GM23338 (cell line): ENCODE results near the gene MXRA8. TPM values are rescaled to one million over a fixed set of nuclear protein-coding genes. Genes with fewer than 3 reads are reported as not detected.

Source experiments
- CREB1 ChIP-seq: fragments of 250-450 bp; sonication (Bioruptor Pico); IDR thresholded peaks from 2 replicates; pipeline ENCODE4 v1.5.0; 2020; ENCODE audit warnings: low read depth, mild to moderate bottlenecking, moderate library complexity
- CTCF ChIP-seq, 2 experiments: fragments of 200-600 bp in 1 of 2; sonication (generic) in 1 of 2; conservative IDR thresholded peaks; 2 replicates each; pipeline versions ENCODE4 v1.5.1 to v1.6.1; 2016 to 2017; ENCODE audit warnings: antibody characterized with exemption in 2 of 2, low read depth in 2 of 2, mild to moderate bottlenecking in 2 of 2, moderate library complexity in 1 of 2
- EZH2 ChIP-seq: fragments of 200-600 bp; sonication (generic); IDR thresholded peaks from one replicate; pipeline ENCODE4 v1.8.0; 2017; ENCODE audit warnings: antibody characterized with exemption, mild to moderate bottlenecking, low read depth; ENCODE audit not compliant: unreplicated experiment
- STAT1 ChIP-seq: IDR thresholded peaks from one replicate; pipeline ENCODE4 v1.6.1; 2016; ENCODE audit warnings: antibody characterized with exemption; ENCODE audit not compliant: unreplicated experiment
- ZNF114 ChIP-seq: fragments of 250-450 bp; sonication (Bioruptor Pico); IDR thresholded peaks from 2 replicates; pipeline ENCODE4 v1.5.0; 2020; ENCODE audit warnings: mild to moderate bottlenecking, moderate library complexity
- ZNF462 ChIP-seq: fragments of 250-450 bp; sonication (Bioruptor Pico); IDR thresholded peaks from 2 replicates; pipeline ENCODE4 v1.5.0; 2020; ENCODE audit warnings: mild to moderate bottlenecking, moderate library complexity
- polyA plus RNA-seq: library from polyadenylated mRNA; unstranded; fragments of >200 nt; fragmentation: Nextera tagmentation; extraction: Ambion mirVana; gene quantifications from 2 replicates; pipeline ENCODE4 v1.2.1, GENCODE V29; 2016
- total RNA-seq: library from RNA; depleted of rRNA; stranded (reverse); fragments of >200 nt; shearing (Covaris generic); gene quantifications from 2 replicates; pipeline ENCODE4 v1.2.3, GENCODE V29; 2014

MXRA8 gene
- total and polyA plus RNA-seq, 2 experiments from 2014 or later: 9.1 to 17.2 TPM

GRCh38 chr1:1401457-1402010 lies 43.2 kb upstream of the MXRA8 start (continued):
- no peak for TF ChIP-seq ZNF462 (CRISPR knock-in tag)
- no peak for TF ChIP-seq CTCF (conservative IDR thresholded peaks at IDR 0.05; ENCODE audit: low read depth in 2 of 2)
- no peak for TF ChIP-seq STAT1
- TF ChIP-seq CREB1 (CRISPR knock-in tag): no peak
- no peak for TF ChIP-seq EZH2
- TF ChIP-seq ZNF114 (CRISPR knock-in tag): no peak
